GM21528 (cell line): Measurements from ENCODE around the gene CORO6.

Experiments used
- ATAC-seq: cut with Tn5 transposase; IDR thresholded peaks from one replicate; pipeline ENCODE4 v1.9.1; 2021; ENCODE audit warnings: mild to moderate bottlenecking, moderate library complexity; ENCODE audit not compliant: unreplicated experiment, low FRiP score

CORO6 gene

GRCh38 chr17:29579866-29580771, 42.6 kb downstream of the CORO6 start:
- peak; percentile 48 for ATAC-seq

GRCh38 chr17:29578626-29579485, 43.9 kb downstream of the CORO6 start:
- ATAC-seq = no peak

GRCh38 chr17:29577385-29578211, 45.1 kb downstream of the CORO6 start:
- no peak for ATAC-seq

DNA sequence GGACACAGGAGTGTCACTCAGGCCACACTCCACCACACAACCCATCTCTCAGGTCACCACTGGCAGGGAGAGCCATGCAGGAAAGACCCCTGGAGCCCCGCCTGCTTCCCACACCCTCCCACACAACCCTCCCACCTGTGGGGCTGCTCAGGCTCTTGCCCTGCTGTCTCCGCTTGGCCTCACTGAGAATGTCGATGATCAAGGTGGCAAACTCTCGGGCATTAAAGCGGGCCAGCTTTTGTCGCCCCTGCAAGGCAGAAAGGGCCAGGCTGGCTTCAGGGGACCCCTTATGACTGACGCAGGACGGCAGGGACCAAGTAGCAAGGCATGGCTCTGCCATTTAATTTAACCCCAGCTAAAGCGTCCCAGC, 45.7 kb downstream of the CORO6 start:
- ATAC-seq = no peak

- no peak for ATAC-seq
Observed at GRCh38 chr17:29576214-29577000, 46.3 kb downstream of the CORO6 start.

- ATAC-seq = no peak
Observed at GRCh38 chr17:29575511-29576213, 47.0 kb downstream of the CORO6 start.

DNA sequence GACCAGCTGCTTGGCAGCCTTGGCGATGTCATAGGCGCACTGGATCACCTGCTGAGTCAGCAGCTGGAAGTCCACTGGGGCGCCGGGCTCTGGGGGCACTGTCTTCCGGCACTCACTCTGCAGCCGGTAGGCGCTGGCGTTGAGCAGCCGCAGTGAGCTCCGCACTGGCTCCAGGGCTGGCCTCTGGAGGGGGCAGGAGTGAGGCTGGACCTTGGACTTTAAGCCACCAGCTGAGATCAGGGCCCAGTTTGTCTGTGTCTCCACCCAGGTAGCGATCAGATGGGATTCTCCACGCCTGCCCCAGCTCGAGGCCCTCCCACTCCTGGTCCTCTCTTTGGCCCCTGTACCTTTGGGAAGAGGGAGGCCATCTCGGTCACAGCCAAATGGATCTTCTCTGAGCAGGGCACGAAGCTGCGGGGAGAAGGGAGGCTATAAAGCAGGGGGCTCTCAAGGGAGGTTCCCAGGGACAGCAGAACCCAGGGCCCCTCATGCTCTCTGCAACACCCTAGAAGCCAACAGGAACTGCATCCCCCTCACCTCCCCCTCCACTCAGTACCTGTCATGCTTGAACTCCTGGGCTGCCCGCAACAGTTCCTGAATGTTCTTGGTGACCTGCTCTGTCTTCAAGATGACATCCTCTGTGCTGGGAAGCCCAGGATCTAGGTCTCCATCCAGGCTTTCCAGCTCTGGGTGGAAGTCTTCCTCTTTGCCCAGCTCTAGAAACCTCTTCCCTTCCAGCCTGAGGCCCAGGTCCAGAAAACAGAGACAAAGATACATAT, 47.8 kb downstream of the CORO6 start:
- no peak for ATAC-seq

GRCh38 chr17:29573871-29574731, 48.6 kb downstream of the CORO6 start:
- no peak for ATAC-seq

DNA sequence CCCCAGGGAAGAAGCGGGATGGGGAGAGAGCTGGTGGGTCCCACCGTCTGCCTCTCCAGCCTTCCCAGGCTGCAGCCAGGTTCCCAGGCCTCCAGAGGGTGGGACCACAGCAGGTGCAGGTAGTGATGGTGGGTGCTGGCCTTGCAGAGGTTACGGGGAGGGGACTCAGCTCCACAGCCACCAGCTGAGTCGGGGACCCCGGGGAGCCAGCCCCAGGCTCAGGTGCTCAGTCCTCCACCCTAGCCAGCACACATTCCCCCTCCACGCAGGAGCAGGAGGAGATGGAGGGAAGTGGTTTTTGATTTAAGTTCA, 49.2 kb downstream of the CORO6 start:
- no peak for ATAC-seq

- no peak for ATAC-seq
Observed at GRCh38 chr17:29572691-29573557, 49.8 kb downstream of the CORO6 start.

- ATAC-seq = no peak
Observed at GRCh38 chr17:29571883-29572681, 50.6 kb downstream of the CORO6 start.

- no peak for ATAC-seq
Observed at GRCh38 chr17:29571486-29571882, 51.2 kb downstream of the CORO6 start.

- no peak for ATAC-seq
Observed at GRCh38 chr17:29570521-29570920, 52.2 kb downstream of the CORO6 start.

- peak; percentile 2 for ATAC-seq
Observed at GRCh38 chr17:29569245-29569950, 53.3 kb downstream of the CORO6 start.
